Superior temporal gyrus (tissue), 1 donor: Measurements from ENCODE around the gene FUBP3.
"Not testable (repeated sequence)": the region's sequence is repeated elsewhere in the genome, so short reads cannot be mapped to it uniquely, and the experiment has no call there.

ENCODE experiments used
- DNase-seq: peaks from one replicate; pipeline ENCODE4 v3.0.0-alpha.2; 2016; ENCODE audit errors: extremely low spot score

The FUBP3 gene

DNA sequence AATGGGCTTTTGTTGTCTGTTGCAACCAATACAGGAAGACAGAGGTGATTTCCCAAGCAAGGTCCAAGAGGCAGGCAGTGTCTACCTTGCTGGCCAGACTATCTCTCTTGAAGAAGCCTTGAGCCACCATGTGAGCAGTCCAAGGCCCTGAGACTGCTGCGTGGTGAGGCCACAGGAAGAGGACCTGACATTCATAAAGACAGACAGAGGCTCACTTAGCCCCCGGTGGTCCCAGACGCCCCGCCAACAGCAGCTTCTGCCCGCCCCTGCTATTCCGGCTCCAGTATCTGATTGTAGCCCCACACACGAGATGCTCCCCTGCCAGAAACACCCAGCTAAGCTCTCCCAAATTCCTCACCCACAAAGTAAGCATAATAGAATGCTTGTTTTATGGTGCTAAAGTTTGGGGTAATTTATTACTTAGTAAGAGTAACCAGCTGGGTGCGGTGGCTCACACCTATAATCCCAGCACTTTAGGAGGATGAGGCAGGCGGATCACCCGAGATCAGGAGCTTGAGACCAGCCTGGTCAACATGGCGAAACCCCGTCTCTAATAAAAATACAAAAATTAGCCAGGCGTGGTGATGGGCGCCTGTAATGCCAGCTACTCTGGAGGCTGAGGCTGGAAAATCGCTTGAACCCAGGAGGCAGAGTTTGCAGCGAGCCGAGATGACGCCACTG, 22.8 kb upstream of the FUBP3 start:
- DNase-seq, result no peak

DNA sequence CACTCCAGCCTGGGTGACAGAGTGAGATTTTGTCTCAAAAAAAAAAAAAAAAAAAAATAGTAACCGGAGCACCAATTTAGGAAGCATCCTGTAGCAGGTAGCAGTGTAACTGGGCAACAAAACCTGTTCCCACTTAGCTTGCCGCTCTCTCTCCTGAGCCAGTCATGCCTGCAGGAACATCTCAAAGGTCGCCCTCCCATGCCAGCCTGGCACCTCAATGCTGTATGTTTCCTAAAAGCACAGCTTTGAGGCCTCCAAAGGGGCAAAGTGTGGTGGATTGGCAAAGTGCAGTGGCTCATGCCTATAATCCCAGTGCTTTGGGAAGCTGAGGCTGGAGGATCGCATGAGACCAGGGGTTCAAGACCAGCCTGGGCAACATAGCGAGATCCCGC, 22.3 kb upstream of the FUBP3 start:
- no peak for DNase-seq

DNA sequence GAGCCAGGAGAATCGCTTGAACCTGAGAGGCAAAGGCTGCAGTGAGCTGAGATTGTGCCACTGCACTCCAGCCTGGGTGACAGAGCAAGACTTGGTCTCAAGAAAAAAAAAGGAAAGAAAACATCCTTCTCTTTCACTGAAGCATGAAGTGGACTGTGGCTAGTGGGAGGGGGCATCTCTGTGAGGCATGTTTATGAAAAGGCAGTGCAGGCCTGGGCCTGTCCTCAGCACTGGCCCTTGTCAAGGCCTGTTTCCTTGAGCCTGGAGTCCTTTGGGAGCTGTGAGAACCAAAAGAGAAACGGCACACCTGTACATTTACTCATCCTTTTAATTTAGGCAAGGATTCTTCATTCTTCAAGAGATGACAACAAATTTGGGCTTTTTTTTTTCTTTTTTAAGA, 18.3 kb upstream of the FUBP3 start:
- DNase-seq, result no peak

DNA sequence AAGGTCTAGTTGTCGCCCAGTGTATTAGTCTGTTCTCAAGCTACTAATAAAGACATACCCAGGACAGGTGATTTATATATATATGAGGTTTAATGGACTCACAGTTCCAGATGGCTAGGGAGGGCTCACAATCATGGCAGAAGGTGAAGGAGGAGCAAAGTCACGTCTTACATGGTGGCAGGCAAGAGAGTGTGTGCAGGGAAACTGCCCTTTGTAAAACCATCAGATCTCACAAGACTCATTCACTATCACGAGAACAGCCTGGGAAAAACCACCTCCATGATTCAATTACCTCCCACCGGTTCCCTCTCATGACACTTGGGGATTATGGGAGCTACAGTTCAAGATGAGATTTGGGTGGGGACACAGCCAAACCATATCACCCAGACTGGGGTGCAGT, 16.9 kb upstream of the FUBP3 start:
- DNase-seq, result not testable (repeated sequence)

DNA sequence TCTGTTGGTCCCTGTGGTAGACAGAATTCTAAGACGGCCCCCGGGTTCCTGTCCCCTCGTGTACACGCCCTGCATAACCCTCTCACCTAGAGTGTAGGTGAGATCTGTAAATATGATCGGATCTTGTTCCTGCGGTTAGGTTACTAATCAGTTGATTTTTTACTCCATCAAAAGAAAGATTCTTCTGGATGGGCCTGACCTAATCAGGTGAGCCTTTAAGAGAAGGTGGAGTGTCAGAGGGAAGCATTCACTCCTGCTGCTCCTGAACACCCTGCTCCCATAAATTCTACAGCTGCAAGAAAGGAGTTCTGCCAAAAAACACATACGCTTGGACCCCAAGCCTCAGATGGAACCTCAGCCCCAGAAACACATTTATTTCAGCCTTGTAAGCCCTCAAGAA, 15.6 kb upstream of the FUBP3 start:
- no peak for DNase-seq

DNA sequence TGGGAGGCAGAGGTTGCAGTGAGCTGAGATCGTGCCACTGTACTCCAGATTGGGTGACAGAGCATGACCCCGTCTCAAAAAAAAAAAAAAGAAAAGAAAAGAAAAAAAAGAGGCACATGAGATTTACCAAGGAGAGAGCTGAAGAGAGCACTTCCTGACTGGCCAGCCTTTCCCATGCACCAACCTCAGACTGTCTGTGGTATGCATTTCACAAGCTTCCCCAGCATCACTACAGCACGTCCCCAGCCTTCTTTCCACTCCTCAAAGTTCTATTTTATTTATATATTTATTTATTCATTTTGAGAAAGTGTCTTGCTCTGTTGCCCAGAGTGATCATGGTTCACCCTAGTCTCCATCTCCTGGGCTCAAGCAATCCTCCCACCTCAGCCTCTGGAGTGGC, 13.6 kb upstream of the FUBP3 start:
- no peak for DNase-seq

DNA sequence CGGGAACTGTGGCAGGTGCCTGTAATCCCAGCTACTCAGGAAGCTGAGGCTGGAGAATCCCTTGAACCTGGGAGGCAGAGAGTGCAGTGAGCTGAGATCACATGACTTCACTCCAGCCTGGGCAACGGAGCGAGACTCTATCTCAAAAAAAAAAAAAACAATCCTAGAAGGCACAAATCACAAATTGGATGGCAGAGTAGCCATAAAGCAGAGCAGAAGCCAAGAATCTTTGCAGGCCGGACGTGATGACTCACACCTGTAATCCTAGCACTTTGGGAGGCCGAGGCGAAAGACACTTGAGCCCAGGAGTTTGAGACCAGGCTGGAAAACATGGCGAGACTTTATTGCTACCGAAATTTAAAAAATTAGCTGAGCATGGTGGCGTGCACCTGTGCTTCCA, 9.2 kb upstream of the FUBP3 start:
- no peak for DNase-seq

DNA sequence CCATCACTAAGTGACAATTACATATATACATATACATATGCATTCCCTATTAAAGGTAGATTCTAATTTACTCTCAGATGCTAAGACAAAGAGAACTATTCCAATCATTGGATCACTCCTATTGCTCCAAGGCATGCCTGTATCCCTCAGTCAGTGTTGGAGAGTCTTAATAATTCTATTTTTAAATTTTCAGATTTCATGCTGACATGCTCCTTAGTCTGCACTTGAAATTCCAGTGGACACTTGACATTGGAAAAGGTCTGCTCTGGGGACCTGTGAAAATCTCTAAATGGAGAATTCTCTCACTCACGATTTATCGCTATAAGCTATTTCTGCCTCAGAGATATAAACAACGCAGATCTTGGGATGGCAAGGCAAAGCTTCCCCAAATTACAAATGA, 3.9 kb upstream of the FUBP3 start:
- DNase-seq, result no peak

DNA sequence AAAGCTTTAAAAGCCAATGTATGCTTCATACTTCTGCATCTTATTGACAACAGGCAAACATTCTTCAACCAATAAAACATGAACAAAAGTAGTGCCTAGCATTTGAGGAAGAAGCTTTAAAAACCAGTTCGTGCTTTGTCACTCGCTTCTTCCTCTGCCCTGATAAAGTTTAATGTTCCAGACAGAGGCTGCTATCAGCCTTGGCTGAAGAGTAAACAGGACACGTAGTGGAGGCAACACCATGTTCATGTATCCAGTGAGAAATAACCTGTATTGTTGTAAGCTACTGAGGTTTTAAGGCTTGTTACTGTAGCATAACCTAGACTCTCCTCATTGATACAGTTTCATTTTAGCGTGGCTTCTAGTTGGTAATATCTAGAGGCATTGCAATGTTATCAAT, 3.2 kb upstream of the FUBP3 start:
- DNase-seq, result no peak

DNA sequence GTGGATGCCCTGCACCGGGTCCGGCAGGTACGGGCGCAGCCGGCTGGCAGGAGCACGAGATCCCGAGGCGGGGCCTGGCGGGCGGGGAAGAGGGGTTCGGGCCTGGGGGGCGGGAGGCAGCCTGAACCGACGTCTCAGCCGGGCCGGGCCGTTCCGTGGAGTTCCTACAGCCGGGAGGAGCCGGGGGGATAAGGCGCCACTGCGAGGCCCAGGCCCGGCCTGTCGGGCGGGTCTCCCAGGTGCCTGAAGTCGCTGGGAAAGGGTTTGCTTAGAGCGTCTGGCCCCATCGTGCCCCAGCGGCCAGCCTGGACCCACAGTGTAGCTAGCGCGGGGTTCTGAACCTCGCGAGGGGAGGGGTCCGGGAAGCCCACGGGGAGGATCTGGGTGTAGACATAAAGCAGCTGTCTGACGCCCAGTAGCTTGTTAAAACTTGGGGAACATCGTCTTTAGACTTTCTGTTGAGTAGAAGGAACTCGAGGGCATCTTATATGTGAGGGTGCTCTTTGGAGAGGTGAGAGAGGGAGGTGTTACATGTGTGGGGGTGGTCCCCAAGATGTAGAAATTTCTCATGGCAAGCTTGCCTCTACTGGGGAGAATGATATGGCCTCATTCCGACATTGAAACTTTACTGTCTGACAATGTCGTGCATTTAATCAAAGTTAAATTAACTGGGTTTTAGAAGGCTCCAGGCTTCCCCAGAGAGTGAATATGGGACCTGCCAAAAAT, 524 bp downstream of the FUBP3 start:
- DNase-seq, result no peak

DNA sequence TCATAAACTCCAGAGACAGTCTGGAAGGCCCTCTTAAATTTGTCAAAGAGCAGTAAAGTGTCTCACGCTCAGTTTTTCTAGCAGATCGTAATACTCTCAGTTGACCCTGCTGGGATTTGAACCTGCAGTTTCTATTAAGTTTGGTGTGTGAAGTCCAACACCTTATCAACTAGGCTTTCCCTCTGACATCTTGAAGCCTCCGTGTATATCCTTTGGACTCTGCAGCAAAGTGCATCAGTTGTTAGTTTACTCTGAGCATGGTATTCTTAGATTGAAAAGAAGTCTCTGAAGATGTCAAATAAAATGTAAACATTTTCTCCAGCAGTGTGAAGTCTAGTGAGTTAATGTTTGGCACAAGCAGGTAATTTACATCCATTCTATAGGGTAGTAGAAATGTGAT, 2.4 kb downstream of the FUBP3 start:
- no peak for DNase-seq

DNA sequence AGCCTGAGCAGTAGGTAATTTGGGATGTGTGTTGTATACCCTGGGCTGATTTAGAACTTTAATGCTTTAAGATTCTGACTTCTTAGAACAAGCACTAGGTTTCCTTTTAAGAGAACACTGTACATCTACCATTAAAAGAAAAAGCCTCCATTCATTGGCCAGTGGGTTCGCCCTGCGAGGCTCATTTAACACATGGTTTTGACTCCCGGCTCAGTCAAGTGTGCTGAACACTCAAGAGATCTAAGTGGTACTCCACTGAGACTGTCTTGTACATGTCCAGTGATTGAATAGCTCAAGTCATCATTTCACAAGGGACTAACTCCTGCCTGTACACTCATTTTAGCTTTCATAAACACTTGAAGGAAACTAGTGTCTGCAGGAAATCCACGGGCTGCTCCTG, 3.9 kb downstream of the FUBP3 start:
- no peak for DNase-seq

DNA sequence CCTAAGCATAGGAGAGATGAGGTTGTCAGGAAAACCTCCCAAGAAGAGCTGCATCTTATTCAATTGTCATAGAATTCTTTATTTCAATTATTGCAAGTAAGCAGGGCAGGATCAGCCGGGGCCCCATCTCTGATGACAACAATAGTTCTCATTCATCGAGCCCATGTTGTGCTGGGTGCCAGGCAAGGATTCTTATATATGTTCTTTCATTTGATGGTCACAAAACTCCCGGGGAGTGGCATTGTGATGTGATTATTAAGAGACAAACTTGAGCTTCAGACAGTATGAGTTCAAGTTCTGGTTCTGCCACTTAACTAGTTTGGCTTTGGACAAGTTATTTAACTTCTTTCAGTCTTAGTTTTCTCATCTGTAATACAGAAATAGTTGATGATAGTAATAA, 8.5 kb downstream of the FUBP3 start:
- DNase-seq, result peak; percentile 17

DNA sequence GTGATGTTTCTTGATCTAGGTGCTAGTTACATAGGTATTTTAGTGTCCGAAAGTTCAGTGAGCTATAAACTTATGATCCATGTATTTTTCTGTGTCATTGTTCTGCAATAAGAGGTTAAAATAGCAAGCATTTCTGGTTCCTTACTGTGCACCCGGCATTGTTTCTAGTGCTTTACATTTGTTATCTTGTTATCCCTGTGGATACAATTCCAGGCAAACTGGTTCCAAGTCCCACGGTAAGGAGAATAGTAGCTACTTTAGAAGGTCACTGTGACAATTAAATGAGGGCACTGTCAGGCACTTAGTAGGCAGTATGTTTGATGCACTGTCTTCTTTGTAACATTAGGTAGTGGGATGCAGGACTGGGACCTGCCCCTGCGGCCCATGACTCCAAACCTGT, 9.0 kb downstream of the FUBP3 start:
- DNase-seq, result no peak

DNA sequence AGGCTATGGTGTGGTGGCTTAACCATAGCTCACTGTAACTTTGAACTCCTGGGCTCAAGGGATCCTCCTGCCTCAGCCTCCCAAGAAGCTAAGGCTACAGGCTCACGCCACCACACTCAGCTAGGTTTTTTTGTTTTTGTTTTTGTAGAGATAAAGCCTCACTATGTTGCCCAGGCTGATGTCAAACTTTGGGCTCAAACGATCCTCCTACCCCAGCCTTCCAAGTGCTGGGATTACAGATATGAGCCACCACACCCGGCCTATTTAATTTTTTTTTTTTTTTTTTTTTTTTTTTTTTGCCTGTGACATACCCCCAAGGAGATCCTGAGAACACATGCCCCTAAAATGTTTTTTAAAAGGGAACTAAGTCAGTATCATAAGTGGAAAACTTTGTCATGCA, 10.4 kb downstream of the FUBP3 start:
- no peak for DNase-seq

DNA sequence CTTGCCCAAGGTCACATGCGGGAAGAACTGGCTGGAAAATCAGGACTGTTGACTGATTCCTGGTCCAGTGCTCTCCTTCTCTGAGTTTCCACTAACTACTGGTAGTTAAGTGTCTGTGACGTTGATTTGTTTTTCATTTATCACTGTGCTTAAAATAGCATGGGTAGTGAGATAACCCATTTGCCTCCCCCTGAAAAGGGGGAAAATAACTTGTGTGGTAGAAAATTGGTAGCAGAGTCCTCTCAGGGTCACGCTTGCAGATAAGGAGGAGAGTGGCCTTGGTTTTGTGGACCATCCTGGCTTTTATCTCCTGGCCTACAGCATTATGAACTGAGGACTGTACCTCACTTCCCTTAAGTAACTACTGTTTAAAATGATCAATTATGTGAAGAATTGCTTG, 10.9 kb downstream of the FUBP3 start:
- DNase-seq, result no peak

DNA sequence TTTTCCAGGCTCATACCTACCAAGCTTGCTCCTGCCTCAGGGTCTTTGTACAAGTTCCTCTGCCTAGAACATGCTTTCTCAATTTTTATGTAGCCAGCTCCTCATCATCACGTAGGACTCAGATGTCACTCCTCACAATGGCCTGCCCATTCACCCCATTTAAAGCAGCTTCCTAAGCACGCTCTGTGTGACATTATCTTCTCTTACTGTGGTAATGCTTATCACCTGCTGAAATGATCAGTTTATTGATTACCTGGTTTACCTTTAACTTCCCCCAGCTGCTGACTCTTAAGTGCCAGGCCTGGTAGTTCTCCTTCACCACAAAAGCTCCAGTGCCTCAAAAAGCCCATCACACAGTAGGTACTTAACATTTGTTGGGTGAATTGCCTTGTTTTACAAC, 13.6 kb downstream of the FUBP3 start:
- no peak for DNase-seq

DNA sequence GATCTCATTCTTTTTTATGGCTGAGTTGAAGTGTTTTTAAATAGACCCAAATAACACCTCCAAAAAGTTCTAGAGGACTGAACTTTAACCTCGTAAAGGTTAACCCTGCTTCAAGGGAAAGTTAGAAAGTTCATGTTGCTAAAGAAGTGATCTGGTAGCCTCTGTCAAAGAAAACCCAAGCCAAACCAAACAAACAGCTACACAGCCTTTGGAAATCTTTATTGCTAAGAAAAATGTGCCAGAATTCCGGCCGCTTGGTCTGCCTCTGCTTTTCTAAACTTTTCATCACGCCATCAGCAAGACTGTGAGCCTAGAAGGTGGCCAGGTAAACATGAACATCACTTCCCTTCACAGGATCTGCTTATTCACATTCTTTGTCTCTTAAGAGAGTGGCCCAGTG, 17.9 kb downstream of the FUBP3 start:
- no peak for DNase-seq

DNA sequence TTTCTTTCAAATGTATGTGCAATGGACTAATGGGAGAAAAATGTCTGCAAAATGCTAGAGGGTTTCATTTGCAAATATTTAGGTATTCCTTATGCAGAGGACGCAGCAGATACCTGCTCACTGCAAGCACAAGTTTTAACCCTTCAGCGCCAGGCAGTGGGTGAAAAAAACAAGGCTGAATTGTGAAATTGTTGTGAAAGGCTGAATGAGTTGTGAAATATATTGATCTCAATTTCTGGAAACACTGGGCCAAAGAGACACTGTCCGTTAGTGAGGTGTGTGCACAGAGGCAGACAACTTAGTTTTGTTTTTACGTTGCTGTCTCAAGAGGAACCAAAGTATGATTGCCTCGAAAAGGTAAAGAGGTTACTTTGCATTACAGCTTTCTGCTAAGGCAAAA, 18.8 kb downstream of the FUBP3 start:
- DNase-seq, result no peak

DNA sequence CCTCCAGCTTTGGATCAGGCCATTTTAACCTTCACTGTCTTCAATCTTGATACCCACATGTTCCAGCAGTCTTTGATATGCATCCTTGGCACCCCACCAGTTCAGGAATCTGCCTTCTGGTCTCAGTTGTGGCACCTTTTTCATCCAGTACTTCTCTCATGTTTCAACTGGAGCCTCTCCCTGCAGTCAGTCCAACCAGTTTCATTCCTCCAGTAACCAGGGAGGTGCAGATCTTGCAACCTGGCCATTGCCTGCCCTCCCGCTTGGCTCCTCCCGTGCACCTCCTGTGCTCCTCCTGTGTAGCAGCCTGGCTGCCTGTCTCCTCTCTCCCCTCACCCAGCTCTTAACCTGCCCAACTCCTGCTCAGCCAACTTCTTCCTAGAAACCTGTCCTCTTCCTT, 20.2 kb downstream of the FUBP3 start:
- no peak for DNase-seq

DNA sequence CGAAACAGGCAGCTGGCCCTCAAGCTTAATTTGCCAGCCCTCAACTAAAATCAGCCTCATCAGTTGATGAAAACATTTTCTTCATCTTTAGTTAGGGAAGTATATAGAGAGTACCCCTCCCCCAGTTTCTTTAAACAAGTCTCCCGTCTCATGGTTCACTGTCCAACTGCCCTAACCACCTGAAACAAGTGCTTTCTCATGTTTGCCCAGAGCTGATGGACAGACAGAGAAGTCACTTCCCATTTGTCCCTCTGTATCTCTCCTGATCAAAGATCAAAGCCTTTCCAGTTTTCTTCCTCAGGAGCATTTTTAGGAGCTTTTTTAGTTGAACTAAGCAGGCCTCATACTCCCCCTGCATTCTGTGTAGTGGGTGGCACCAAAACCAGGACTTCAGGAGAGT, 21.7 kb downstream of the FUBP3 start:
- no peak for DNase-seq

DNA sequence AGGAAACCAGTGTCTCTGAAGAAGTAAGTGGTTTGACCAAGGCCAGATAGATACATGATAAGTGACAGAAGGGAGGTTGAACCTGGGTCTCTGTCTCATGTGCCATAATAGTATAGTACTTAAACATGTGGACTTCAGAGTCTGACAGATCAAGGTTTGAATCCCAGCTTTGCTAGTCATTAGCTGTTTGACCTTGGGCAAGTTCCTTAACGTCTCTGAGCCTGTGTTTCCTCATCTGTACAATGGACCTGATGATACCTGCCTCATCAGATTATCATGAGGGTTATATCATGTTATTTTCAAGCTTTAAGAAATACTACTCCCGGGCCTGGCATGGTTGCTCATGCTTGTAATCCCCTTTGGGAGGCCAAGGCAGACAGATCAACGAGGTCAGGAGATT, 24.9 kb downstream of the FUBP3 start:
- DNase-seq, result no peak

DNA sequence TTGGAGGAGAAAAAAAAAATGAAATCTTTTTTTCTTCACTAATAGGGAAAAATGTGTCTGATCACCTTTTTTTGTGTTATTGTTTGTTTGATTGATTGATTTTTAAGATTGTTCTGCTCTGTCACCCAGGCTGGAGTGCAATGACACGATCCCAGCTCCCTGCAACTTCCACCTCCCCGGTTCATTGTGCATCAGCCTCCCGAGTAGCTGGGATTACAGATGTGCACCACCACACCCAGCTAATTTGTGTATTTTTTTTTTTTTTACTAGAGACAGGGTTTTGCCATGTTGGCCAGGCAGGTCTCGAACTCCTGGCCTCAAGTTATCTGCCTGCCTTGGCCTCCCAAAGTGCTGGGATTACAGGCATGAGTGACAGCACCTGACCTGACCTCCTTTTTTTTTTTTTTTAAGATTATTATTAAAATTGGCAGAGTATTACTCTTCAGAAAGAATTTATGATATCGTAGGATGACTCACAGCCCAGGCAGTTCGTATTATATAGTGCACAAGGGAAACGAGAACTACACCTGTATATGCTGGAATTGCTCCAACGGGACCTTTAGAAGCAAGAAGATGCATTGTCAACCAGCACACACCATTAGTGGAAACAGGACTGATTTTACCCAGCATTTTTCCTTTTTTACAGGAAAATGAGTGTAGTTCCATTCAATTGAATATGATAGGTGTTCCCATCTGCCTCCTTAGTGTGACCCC, 27.7 kb downstream of the FUBP3 start:
- no peak for DNase-seq
